Panc1 (cell line): Measurements from ENCODE around the gene SLC12A7. TPM values are rescaled to one million over a fixed set of nuclear protein-coding genes. Genes with fewer than 3 reads are reported as not detected.

Experiments
- ATAC-seq: fragments of 200-7000 bp; cut with Tn5 transposase; 2 replicates; pipeline ENCODE4 v1.9.1; 2020; ENCODE audit warnings: mild to moderate bottlenecking, moderate library complexity
- BruUV-seq: library from RNA; stranded (reverse); fragments of 400-500 nt; replicated peaks from 2 replicates; lab custom pipeline; 2021; lab: Mats Ljungman, UMichigan
- CTCF ChIA-PET: fragments of 300-600 bp; sonication (Branson Sonifier 250); formaldehyde crosslinking; loops from one replicate; lab custom pipeline; 2022; ENCODE audit warnings: antibody characterized with exemption; lab: Charles Lee
- POLR2A ChIA-PET: fragments of 300-600 bp; sonication (Branson Sonifier 250); formaldehyde crosslinking; loops from one replicate; lab custom pipeline; 2022; ENCODE audit warnings: antibody characterized with exemption; lab: Charles Lee
- DNase-seq: peaks from one replicate; pipeline ENCODE4 v3.0.0-alpha.2; 2010; ENCODE audit warnings: low read depth, low spot score
- H3K27ac ChIP-seq: 2 replicates; pipeline ENCODE4 v1.5.1; 2011; ENCODE audit warnings: mild to moderate bottlenecking, low read length, inconsistent platforms
- H3K27me3 ChIP-seq: fragments of 200-500 bp; sonication (Bioruptor generic); 2 replicates; pipeline ENCODE4 v1.6.0; 2014; ENCODE audit warnings: low read length, inconsistent platforms; ENCODE audit not compliant: control insufficient read depth, insufficient read depth
- H3K36me3 ChIP-seq: fragments of 200-500 bp; sonication (Bioruptor generic); 2 replicates; pipeline ENCODE4 v1.5.1; 2014; ENCODE audit warnings: inconsistent platforms, mild to moderate bottlenecking, low read length, moderate library complexity; ENCODE audit not compliant: control insufficient read depth, insufficient read depth
- H3K4me1 ChIP-seq: 2 replicates; pipeline ENCODE4 v1.5.1; 2011; ENCODE audit warnings: inconsistent platforms, mild to moderate bottlenecking, low read length, moderate library complexity; ENCODE audit not compliant: control insufficient read depth, insufficient read depth
- H3K4me3 ChIP-seq, 2 experiments: 2 replicates each; pipeline ENCODE4 v1.5.1; 2011 to 2012; ENCODE audit warnings: low read depth in 2 of 2, low read length in 2 of 2, mild to moderate bottlenecking in 2 of 2, inconsistent platforms in 1 of 2, moderate library complexity in 1 of 2
- H3K9me3 ChIP-seq: fragments of 200-500 bp; sonication (Bioruptor generic); 2 replicates; pipeline ENCODE4 v1.5.1; 2014; ENCODE audit warnings: low read depth, mild to moderate bottlenecking, inconsistent platforms, low read length, moderate library complexity; ENCODE audit not compliant: control insufficient read depth, insufficient read depth
- POLR2AphosphoS5 ChIP-seq: IDR thresholded peaks from 2 replicates; pipeline ENCODE4 v1.6.1; 2012; ENCODE audit warnings: mild to moderate bottlenecking, low read depth, low read length, moderate library complexity
- SIN3A ChIP-seq: IDR thresholded peaks from 2 replicates; pipeline ENCODE4 v1.6.1; 2012; ENCODE audit warnings: low read depth, mild to moderate bottlenecking, low read length, moderate library complexity, borderline replicate concordance; ENCODE audit not compliant: insufficient read depth
- TCF7L2 ChIP-seq: IDR thresholded peaks from 2 replicates; pipeline ENCODE4 v1.6.1; 2011; ENCODE audit warnings: mild to moderate bottlenecking, low read depth, low read length, inconsistent platforms
- in situ Hi-C: cut with HindIII; loops from 2 replicates; pipeline ENCODE4 v1.10.0; 2016; ENCODE audit warnings: low sequenced_read_pairs, low pct_unique_long_range_greater_than_20kb
- intact Hi-C: fragments of 100-400 bp; cut with micrococcal nuclease; formaldehyde crosslinking; loops from one replicate; pipeline ENCODE4 v1.10.0; 2022; ENCODE audit not compliant: unreplicated experiment
- total RNA-seq: library from RNA; stranded (reverse); gene quantifications from one replicate; pipeline ENCODE4 v1.2.1, GENCODE V29; 2021; ENCODE audit not compliant: unreplicated experiment
- TF ChIP-seq, protein P1 (sequence below): fragments of 450-650 bp; IDR thresholded peaks from 2 replicates; pipeline ENCODE4 v1.5.1; 2017; ENCODE audit warnings: mild to moderate bottlenecking
- TF ChIP-seq, protein P2 (sequence below), 2 experiments: IDR thresholded peaks; 2 replicates each; pipeline ENCODE4 v1.6.1; 2011 to 2012; ENCODE audit warnings: low read depth in 2 of 2, control low read depth in 1 of 2, low read length in 1 of 2, mild to moderate bottlenecking in 1 of 2, moderate library complexity in 1 of 2; ENCODE audit not compliant: insufficient read depth in 1 of 2

The SLC12A7 gene
- total RNA-seq, 1 experiment from 2014 or later: 297 TPM

DNA sequence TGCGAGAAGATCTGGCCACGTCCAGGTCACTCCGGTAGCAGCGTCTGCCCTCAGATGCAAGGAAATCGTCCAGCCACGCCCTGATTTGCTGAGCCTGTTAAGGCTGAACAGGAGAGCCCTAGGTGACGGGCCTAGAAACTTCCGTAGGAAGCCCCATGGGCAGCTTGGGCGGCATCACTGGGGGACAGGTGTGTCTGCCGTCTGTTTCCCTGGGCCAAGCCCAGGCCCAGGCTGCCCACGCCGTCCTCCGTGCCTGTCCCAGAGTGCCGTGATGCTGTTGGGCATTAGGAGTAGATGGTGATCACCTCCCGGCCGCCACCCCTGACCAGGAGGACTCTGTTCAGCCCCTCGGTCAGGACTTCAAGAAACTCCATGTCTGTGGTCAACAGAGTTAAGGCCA lies 59.8 kb downstream of the SLC12A7 start:
- POLR2A ChIA-PET: no interaction called here
- BruUV-seq: no TSS peak
- CTCF ChIA-PET: no interaction called here

DNA sequence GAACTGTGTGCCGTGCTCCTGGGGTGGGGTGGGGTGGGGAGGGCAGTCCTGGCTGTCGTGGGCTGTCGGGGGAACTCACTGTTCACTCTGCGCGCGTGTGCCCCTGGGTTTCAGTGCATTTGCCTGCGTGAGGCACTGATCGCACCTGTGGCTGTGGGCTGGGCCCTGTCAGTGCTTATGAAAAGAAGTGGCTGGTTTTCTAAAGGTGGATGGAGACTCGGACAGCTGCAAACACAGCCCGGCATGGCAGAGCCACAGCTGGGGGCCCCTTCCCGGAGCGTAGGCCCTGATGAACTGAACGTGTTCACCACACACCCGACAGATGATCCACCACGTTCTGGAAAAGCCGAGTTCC lies 60.5 kb downstream of the SLC12A7 start:
- no peaks in the 10 kb centered on the region for H3K9me3 ChIP-seq
- in situ Hi-C loops: no loop called here
- peaks cover 5% of the 10 kb centered on the region for H3K4me1 ChIP-seq
- TF ChIP-seq, protein P1, sequence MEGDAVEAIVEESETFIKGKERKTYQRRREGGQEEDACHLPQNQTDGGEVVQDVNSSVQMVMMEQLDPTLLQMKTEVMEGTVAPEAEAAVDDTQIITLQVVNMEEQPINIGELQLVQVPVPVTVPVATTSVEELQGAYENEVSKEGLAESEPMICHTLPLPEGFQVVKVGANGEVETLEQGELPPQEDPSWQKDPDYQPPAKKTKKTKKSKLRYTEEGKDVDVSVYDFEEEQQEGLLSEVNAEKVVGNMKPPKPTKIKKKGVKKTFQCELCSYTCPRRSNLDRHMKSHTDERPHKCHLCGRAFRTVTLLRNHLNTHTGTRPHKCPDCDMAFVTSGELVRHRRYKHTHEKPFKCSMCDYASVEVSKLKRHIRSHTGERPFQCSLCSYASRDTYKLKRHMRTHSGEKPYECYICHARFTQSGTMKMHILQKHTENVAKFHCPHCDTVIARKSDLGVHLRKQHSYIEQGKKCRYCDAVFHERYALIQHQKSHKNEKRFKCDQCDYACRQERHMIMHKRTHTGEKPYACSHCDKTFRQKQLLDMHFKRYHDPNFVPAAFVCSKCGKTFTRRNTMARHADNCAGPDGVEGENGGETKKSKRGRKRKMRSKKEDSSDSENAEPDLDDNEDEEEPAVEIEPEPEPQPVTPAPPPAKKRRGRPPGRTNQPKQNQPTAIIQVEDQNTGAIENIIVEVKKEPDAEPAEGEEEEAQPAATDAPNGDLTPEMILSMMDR: no peak
- no peak for TF ChIP-seq SIN3A
- TF ChIP-seq TCF7L2: no peak
- TF ChIP-seq, protein P2, sequence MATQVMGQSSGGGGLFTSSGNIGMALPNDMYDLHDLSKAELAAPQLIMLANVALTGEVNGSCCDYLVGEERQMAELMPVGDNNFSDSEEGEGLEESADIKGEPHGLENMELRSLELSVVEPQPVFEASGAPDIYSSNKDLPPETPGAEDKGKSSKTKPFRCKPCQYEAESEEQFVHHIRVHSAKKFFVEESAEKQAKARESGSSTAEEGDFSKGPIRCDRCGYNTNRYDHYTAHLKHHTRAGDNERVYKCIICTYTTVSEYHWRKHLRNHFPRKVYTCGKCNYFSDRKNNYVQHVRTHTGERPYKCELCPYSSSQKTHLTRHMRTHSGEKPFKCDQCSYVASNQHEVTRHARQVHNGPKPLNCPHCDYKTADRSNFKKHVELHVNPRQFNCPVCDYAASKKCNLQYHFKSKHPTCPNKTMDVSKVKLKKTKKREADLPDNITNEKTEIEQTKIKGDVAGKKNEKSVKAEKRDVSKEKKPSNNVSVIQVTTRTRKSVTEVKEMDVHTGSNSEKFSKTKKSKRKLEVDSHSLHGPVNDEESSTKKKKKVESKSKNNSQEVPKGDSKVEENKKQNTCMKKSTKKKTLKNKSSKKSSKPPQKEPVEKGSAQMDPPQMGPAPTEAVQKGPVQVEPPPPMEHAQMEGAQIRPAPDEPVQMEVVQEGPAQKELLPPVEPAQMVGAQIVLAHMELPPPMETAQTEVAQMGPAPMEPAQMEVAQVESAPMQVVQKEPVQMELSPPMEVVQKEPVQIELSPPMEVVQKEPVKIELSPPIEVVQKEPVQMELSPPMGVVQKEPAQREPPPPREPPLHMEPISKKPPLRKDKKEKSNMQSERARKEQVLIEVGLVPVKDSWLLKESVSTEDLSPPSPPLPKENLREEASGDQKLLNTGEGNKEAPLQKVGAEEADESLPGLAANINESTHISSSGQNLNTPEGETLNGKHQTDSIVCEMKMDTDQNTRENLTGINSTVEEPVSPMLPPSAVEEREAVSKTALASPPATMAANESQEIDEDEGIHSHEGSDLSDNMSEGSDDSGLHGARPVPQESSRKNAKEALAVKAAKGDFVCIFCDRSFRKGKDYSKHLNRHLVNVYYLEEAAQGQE (IDR thresholded peaks at IDR 0.05; ENCODE audit: insufficient read depth in 1 of 2, low read depth in 2 of 2, low read length in 1 of 2): no peak
- no peak for TF ChIP-seq POLR2AphosphoS5
- H3K27me3 ChIP-seq: no peaks in the 10 kb centered on the region
- no peak overlapping the region; the same call in 1 of the 2 replicates for H3K27ac ChIP-seq
- intact Hi-C loops: no loop called here
- POLR2A ChIA-PET: no interaction called here
- ATAC-seq: no peak
- no TSS peak for BruUV-seq
- CTCF ChIA-PET: interaction anchor here (0.6 kb wide), 1 partner anchor 68 kb away, joined by 8 read pairs; no protein-coding TSS in a partner anchor
- H3K36me3 ChIP-seq: peaks cover 13% of the 10 kb centered on the region
- no peak for DNase-seq
- no peak overlapping the region for H3K4me3 ChIP-seq

More for the DNA sequence above, 59.8 kb downstream of the SLC12A7 start:
- in situ Hi-C loops (no loop called here), intact Hi-C loops (no loop called here)
- Histone ChIP-seq H3K27me3 (no peaks in the 10 kb centered on the region), H3K27ac (peak overlapping the region; percentile 19; the same call in 1 of the 2 replicates), H3K4me3 (no peak overlapping the region), H3K4me1 (peaks cover 5% of the 10 kb centered on the region), H3K36me3 (peaks cover 15% of the 10 kb centered on the region), H3K9me3 (no peaks in the 10 kb centered on the region)
- ATAC-seq: no peak
- no peak for DNase-seq
- TF ChIP-seq, protein P1: no peak
